ENCODE measurements around the gene PRPF19.

DNA sequence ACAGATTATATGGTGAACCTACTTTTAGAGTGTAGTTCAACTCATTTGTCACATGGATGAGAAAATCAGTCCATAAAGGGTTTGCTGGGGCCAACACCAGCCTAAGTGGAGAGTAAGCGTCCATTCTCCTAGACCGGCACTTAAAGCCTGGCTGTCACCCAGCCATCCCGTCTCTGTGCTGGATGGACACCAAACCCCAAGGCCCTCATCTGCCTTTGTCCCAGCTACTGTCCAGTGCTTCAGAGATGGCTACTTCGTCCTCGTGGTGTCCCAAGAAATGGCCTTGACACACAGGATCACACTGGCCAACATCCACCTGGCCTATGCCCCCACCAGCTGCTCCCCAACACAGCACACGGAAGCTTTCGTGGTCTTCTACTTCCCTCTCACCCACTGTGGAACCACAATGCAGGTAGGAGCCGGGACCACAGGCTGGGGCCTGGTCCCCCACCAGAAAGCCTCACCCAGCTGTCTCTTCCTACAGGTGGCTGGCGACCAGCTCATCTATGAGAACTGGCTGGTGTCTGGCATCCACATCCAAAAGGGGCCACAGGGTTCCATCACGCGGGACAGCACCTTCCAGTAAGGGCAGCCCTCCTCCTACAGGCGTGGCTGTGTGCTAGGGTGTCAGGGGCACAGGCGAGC is 35.5 kb downstream of the PRPF19 start:
- no peak for TF ChIP-seq ZFX (IDR thresholded peaks at IDR 0.05; ENCODE audit: borderline replicate concordance)
- TF ChIP-seq, protein P1, sequence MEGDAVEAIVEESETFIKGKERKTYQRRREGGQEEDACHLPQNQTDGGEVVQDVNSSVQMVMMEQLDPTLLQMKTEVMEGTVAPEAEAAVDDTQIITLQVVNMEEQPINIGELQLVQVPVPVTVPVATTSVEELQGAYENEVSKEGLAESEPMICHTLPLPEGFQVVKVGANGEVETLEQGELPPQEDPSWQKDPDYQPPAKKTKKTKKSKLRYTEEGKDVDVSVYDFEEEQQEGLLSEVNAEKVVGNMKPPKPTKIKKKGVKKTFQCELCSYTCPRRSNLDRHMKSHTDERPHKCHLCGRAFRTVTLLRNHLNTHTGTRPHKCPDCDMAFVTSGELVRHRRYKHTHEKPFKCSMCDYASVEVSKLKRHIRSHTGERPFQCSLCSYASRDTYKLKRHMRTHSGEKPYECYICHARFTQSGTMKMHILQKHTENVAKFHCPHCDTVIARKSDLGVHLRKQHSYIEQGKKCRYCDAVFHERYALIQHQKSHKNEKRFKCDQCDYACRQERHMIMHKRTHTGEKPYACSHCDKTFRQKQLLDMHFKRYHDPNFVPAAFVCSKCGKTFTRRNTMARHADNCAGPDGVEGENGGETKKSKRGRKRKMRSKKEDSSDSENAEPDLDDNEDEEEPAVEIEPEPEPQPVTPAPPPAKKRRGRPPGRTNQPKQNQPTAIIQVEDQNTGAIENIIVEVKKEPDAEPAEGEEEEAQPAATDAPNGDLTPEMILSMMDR (IDR thresholded peaks at IDR 0.05): no peak
